Vagina (tissue), 2 donors: ENCODE data around the gene TRMU. TPM values are rescaled to one million over a fixed set of nuclear protein-coding genes. Genes with fewer than 3 reads are reported as not detected.

Experiments used
- DNase-seq, 2 donors: peaks; one replicate each; pipeline ENCODE4 v3.0.0-alpha.2; 2017; ENCODE audit errors: extremely low spot score in 2 of 2
- H3K27ac ChIP-seq: fragments of 200-600 bp; sonication (generic); one replicate; pipeline ENCODE4 v1.5.1; 2019
- H3K27me3 ChIP-seq: fragments of 200-600 bp; sonication (generic); one replicate; pipeline ENCODE4 v1.5.1; 2019
- H3K36me3 ChIP-seq, 2 donors: fragments of 200-600 bp; sonication (generic); one replicate each; pipeline ENCODE4 v1.5.1; 2017 to 2019
- H3K4me1 ChIP-seq: fragments of 200-600 bp; sonication (generic); one replicate; pipeline ENCODE4 v1.5.1; 2019
- H3K4me3 ChIP-seq, 2 donors: fragments of 200-600 bp; sonication (generic); 1 replicate in 1 of 2; 2 replicates in 1 of 2; pipeline ENCODE4 v1.5.1; 2016 to 2019
- H3K9me3 ChIP-seq: fragments of 200-600 bp; sonication (generic); one replicate; pipeline ENCODE4 v1.5.1; 2019
- CTCF ChIP-seq, 3 experiments: fragments of 450-650 bp in 2 of 3; fragments of 200-600 bp in 1 of 3; sonication (generic) in 1 of 3; IDR thresholded peaks; one replicate each; pipeline ENCODE4 v1.5.1; 2017 to 2019; ENCODE audit warnings: antibody characterized with exemption in 3 of 3, mild to moderate bottlenecking in 2 of 3, moderate library complexity in 2 of 3
- POLR2A ChIP-seq, 2 donors: fragments of 450-650 bp; IDR thresholded peaks; one replicate each; pipeline ENCODE4 v1.6.1; 2017; ENCODE audit warnings: antibody characterized with exemption in 2 of 2, mild to moderate bottlenecking in 2 of 2, moderate library complexity in 2 of 2
- POLR2AphosphoS5 ChIP-seq, 2 donors: sonication (generic); formaldehyde crosslinking; IDR thresholded peaks; one replicate each; pipeline ENCODE4 v1.9.0; 2017; ENCODE audit warnings: antibody characterized with exemption in 2 of 2, mild to moderate bottlenecking in 2 of 2, low read depth in 1 of 2; ENCODE audit not compliant: insufficient read depth in 1 of 2
- intact Hi-C: fragments of 100-400 bp; cut with DNase I; formaldehyde crosslinking; loops from one replicate; pipeline ENCODE4 v1.15.1; 2023
- total RNA-seq: library from RNA; depleted of rRNA; stranded (reverse); fragments of >200 nt; gene quantifications from one replicate; pipeline ENCODE4 v1.2.3, GENCODE V29; 2016

TRMU gene
- total RNA-seq, 1 donor from 2014 or later, result 37.1 TPM

- Histone ChIP-seq H3K27ac (no peak overlapping the region), H3K36me3 (no peaks in the 10 kb centered on the region), H3K4me1 (no peaks in the 10 kb centered on the region), H3K27me3 (no peaks in the 10 kb centered on the region), H3K9me3 (no peaks in the 10 kb centered on the region), H3K4me3 (no peak overlapping the region)
- intact Hi-C loops, result no loop called here
- no peak for TF ChIP-seq POLR2A (IDR thresholded peaks at IDR 0.05)
- no peak for TF ChIP-seq POLR2AphosphoS5 (IDR thresholded peaks at IDR 0.05; ENCODE audit: insufficient read depth in 1 of 2, low read depth in 1 of 2)
- no peak for TF ChIP-seq CTCF (IDR thresholded peaks at IDR 0.05)
- DNase-seq, result no peak
Measured at GRCh38 chr22:46390105-46390651, 54.7 kb downstream of the TRMU start.

- no peaks in the 10 kb centered on the region for H3K27me3 ChIP-seq
- DNase-seq, result no peak
- no peaks in the 10 kb centered on the region for H3K4me1 ChIP-seq
- no peaks in the 10 kb centered on the region for H3K9me3 ChIP-seq
- intact Hi-C loops, result no loop called here
- H3K4me3 ChIP-seq, result no peak overlapping the region
- TF ChIP-seq CTCF (IDR thresholded peaks at IDR 0.05), result peak in 1 of 3 experiments; percentile 31
- TF ChIP-seq POLR2AphosphoS5 (IDR thresholded peaks at IDR 0.05; ENCODE audit: insufficient read depth in 1 of 2, low read depth in 1 of 2), result peak in 1 of 2 donors; percentile 9
- TF ChIP-seq POLR2A (IDR thresholded peaks at IDR 0.05), result no peak
- no peaks in the 10 kb centered on the region for H3K36me3 ChIP-seq
- H3K27ac ChIP-seq, result no peak overlapping the region
Measured at GRCh38 chr22:46390652-46391301, 55.3 kb downstream of the TRMU start.

GRCh38 chr22:46391486-46392136 is 56.1 kb downstream of the TRMU start:
- H3K27me3 ChIP-seq, result no peaks in the 10 kb centered on the region
- no peak overlapping the region for H3K4me3 ChIP-seq
- no peak for DNase-seq
- no peaks in the 10 kb centered on the region for H3K9me3 ChIP-seq
- no peaks in the 10 kb centered on the region for H3K36me3 ChIP-seq
- H3K4me1 ChIP-seq, result no peaks in the 10 kb centered on the region
- no peak for TF ChIP-seq POLR2A (IDR thresholded peaks at IDR 0.05)
- TF ChIP-seq POLR2AphosphoS5 (IDR thresholded peaks at IDR 0.05; ENCODE audit: insufficient read depth in 1 of 2, low read depth in 1 of 2), result no peak
- TF ChIP-seq CTCF (IDR thresholded peaks at IDR 0.05), result no peak
- H3K27ac ChIP-seq, result no peak overlapping the region
- intact Hi-C loops, result no loop called here

GRCh38 chr22:46392137-46392844 is 56.8 kb downstream of the TRMU start:
- Histone ChIP-seq H3K4me1 (no peaks in the 10 kb centered on the region), H3K36me3 (no peaks in the 10 kb centered on the region), H3K4me3 (no peak overlapping the region), H3K9me3 (no peaks in the 10 kb centered on the region), H3K27ac (no peak overlapping the region), H3K27me3 (no peaks in the 10 kb centered on the region)
- DNase-seq, result no peak
- TF ChIP-seq POLR2A (IDR thresholded peaks at IDR 0.05) (no peak), POLR2AphosphoS5 (IDR thresholded peaks at IDR 0.05; ENCODE audit: insufficient read depth in 1 of 2, low read depth in 1 of 2) (no peak), CTCF (IDR thresholded peaks at IDR 0.05) (no peak)
- intact Hi-C loops, result no loop called here
